Measurements from ENCODE around the gene KRTAP29-1.
"Not testable (repeated sequence)": the region's sequence is repeated elsewhere in the genome, so short reads cannot be mapped to it uniquely, and the experiment has no call there.

The KRTAP29-1 gene

GRCh38 chr17:41301916-41302901, at the start of gene KRTAP29-1:
Gene KRTAP29-1, minus strand, starts transcription at chr17:41302851. Its CDS starts 0 bp downstream, at chr17:41302851.
- intact Hi-C loops (cut with DNase I), result no loop called here

GRCh38 chr17:41351177-41351576, 48.5 kb upstream of the KRTAP29-1 start:
- intact Hi-C loops (cut with DNase I), result no loop called here
- no peak for DNase-seq

More at GRCh38 chr17:41301916-41302901, at the start of gene KRTAP29-1:
- DNase-seq, result no peak

GRCh38 chr17:41350381-41350878, 47.8 kb upstream of the KRTAP29-1 start, which contains the start of gene KRT33A:
Gene KRT33A, minus strand, starts transcription at chr17:41350828. Its CDS starts 61 bp downstream, at chr17:41350767.
- intact Hi-C loops (cut with DNase I), result not testable (repeated sequence)
- peak in 1 of 42 donors; percentile 1 for DNase-seq

GRCh38 chr17:41347869-41348760, 45.5 kb upstream of the KRTAP29-1 start:
- DNase-seq, result peak in 2 of 42 donors; percentile 18 to 22
- intact Hi-C loops (cut with DNase I), result no loop called here

GRCh38 chr17:41346421-41346820, 43.8 kb upstream of the KRTAP29-1 start:
- intact Hi-C loops (cut with DNase I), result not testable (repeated sequence)

GRCh38 chr17:41345992-41346391, 43.3 kb upstream of the KRTAP29-1 start:
- intact Hi-C loops (cut with DNase I), result no loop called here
- peak in 2 of 42 donors; percentile 12 to 13 for DNase-seq

More at GRCh38 chr17:41346421-41346820, 43.8 kb upstream of the KRTAP29-1 start:
- peak in 1 of 42 donors; percentile 10 for DNase-seq

- no peak for DNase-seq
- intact Hi-C loops (cut with DNase I), result no loop called here
Measured at GRCh38 chr17:41343029-41343428, 40.4 kb upstream of the KRTAP29-1 start.

GRCh38 chr17:41340934-41341861, 38.5 kb upstream of the KRTAP29-1 start:
- intact Hi-C loops (cut with DNase I), result no loop called here
- DNase-seq, result peak in 1 of 42 donors; percentile 25

GRCh38 chr17:41340494-41340893, 37.8 kb upstream of the KRTAP29-1 start:
- intact Hi-C loops (cut with DNase I), result no loop called here
- no peak for DNase-seq

- DNase-seq, result peak in 1 of 42 donors; percentile 33
- intact Hi-C loops (cut with DNase I), result no loop called here
Measured at GRCh38 chr17:41339571-41340172, 37.0 kb upstream of the KRTAP29-1 start.

GRCh38 chr17:41338961-41339485, 36.4 kb upstream of the KRTAP29-1 start:
- intact Hi-C loops (cut with DNase I), result no loop called here
- DNase-seq, result no peak

- DNase-seq, result peak in 1 of 42 donors; percentile 21
- intact Hi-C loops (cut with DNase I), result no loop called here
Measured at GRCh38 chr17:41335747-41336146, 33.1 kb upstream of the KRTAP29-1 start.

- peak in 1 of 42 donors; percentile 24 for DNase-seq
- intact Hi-C loops (cut with DNase I), result no loop called here
Measured at GRCh38 chr17:41334385-41335305, 32.0 kb upstream of the KRTAP29-1 start.

GRCh38 chr17:41333836-41334235, 31.2 kb upstream of the KRTAP29-1 start:
- intact Hi-C loops (cut with DNase I), result no loop called here
- DNase-seq, result peak in 1 of 42 donors; percentile 20

GRCh38 chr17:41333098-41333497, 30.4 kb upstream of the KRTAP29-1 start:
- peak in 1 of 42 donors; percentile 30 for DNase-seq

GRCh38 chr17:41332239-41332638, 29.6 kb upstream of the KRTAP29-1 start:
- intact Hi-C loops (cut with DNase I), result no loop called here

More at GRCh38 chr17:41333098-41333497, 30.4 kb upstream of the KRTAP29-1 start:
- intact Hi-C loops (cut with DNase I), result no loop called here

More at GRCh38 chr17:41332239-41332638, 29.6 kb upstream of the KRTAP29-1 start:
- DNase-seq, result peak in 1 of 42 donors; percentile 8
